Heart left ventricle (tissue), 13 donors: ENCODE results near the gene CYP2A6.

ENCODE experiments used
- POLR2A ChIP-seq, 2 donors: fragments of 450-650 bp; IDR thresholded peaks; one replicate each; pipeline ENCODE4 v1.6.1; 2017; ENCODE audit warnings: antibody characterized with exemption in 2 of 2, mild to moderate bottlenecking in 2 of 2, moderate library complexity in 2 of 2
- TF ChIP-seq, protein P1 (sequence below), 12 donors: fragments of 200-600 bp; sonication (generic) in 4 of 12; IDR thresholded peaks; one replicate each; pipeline versions ENCODE4 v1.5.0 to v1.8.0; 2018 to 2022; ENCODE audit warnings: antibody characterized with exemption in 12 of 12, mild to moderate bottlenecking in 5 of 12
- donor health status: ischemic (EF 13 %, LVEDD 7.1; RV severe dilation, severe dysfunction).
- donor health status: DM: no; HTN: yes; CAD: no.
- donor health status: DM: no; HTN: no; CAD: no.
- donor health status: ischemic (EF 25% LVEDD 6.9; RV normal size, moderate dysfunction).
- donor health status: ischemic (EF 25% LVEDD 5.7; RV mildly dilated, moderate dysfunction).
- donor health status: ischemic (EF 35%, LVEDD 5.7; RV mildly dilated, moderate dysfunction).
- donor health status: nonischemic (EF 11% LVEDD 7.7; RV severe dilation, severe dysfunction).
- donor health status: DM: yes; HTN: yes; CAD: no.
- donor health status: PGD.
- donor health status: ischemic (EF 29% LVEDD 5.4; RV normal size, mild dysfunction).
- donor health status: nonischemic (EF 23%, LVEDD 6.1; RV moderate dilation, normal function).

DNA sequence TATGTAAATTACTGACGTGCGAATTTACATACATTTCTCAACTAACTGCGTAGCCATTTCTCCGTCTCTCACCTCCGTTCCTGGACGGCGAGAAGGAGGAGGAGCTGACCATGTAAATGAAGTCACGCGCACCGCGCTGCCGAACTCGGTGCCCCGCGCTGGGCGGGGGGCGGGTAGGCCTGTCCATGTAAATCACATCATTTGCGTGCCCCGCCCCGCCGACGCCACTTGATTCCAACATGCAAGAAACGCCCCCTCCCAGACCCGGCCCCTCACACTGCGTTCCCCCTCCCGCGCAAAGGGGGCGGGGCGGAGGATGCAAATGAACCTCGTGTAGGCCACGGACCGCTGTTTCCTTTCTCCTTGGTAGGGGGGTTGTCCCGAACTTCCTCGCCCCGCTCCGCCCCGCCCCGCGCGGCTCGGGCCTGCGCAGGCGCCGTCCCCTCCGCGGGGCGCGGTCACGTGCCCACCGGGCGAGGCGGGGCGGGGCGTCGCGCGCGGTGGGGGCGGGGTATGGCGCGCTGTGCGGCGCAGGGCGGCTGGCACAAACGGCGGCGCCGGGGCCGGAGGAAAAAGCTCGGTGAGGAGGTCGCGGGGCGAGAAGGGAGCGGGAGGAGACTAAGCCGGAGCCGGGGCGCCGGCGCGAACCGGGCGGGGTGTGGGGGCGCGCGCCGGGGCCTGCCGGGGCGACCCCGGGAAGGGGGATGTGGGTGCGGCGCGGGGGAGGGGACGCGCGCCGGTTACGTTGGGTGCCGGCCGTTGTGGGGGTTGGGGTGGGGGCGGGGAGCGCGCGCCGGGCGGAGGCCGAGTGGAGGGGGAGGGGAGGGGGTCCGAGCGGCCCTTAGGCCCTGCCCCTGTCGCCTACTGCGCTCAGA is 51.3 kb downstream of the CYP2A6 start, which contains the start of gene EGLN2:
- TF ChIP-seq, protein P1, sequence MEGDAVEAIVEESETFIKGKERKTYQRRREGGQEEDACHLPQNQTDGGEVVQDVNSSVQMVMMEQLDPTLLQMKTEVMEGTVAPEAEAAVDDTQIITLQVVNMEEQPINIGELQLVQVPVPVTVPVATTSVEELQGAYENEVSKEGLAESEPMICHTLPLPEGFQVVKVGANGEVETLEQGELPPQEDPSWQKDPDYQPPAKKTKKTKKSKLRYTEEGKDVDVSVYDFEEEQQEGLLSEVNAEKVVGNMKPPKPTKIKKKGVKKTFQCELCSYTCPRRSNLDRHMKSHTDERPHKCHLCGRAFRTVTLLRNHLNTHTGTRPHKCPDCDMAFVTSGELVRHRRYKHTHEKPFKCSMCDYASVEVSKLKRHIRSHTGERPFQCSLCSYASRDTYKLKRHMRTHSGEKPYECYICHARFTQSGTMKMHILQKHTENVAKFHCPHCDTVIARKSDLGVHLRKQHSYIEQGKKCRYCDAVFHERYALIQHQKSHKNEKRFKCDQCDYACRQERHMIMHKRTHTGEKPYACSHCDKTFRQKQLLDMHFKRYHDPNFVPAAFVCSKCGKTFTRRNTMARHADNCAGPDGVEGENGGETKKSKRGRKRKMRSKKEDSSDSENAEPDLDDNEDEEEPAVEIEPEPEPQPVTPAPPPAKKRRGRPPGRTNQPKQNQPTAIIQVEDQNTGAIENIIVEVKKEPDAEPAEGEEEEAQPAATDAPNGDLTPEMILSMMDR (IDR thresholded peaks at IDR 0.05), result peak in 1 of 12 donors; percentile 2
- peak in 1 of 2 donors; percentile 55 for TF ChIP-seq POLR2A (IDR thresholded peaks at IDR 0.05)
